Astrocyte (in vitro differentiated cells and primary cell): ENCODE data around the gene SNAI3. TPM values are rescaled to one million over a fixed set of nuclear protein-coding genes. Genes with fewer than 3 reads are reported as not detected.

Source experiments
- DNase-seq: peaks from one replicate; pipeline ENCODE4 v3.0.0-alpha.2; 2010; ENCODE audit warnings: low read depth
- FAIRE-seq: peaks from 2 replicates; lab custom pipeline; 2011; peaks lifted over from hg19 to GRCh38; lab: Jason Lieb, UNC
- H2AFZ ChIP-seq: 2 replicates; pipeline ENCODE4 v1.6.0; 2012; ENCODE audit warnings: low read depth, low read length, inconsistent platforms
- H3K27ac ChIP-seq: 2 replicates; pipeline ENCODE4 v1.5.1; 2011; ENCODE audit warnings: low read depth, low read length, inconsistent platforms
- H3K27me3 ChIP-seq: 2 replicates; pipeline ENCODE4 v1.6.0; 2011; ENCODE audit warnings: low read length, inconsistent platforms; ENCODE audit not compliant: insufficient read depth
- H3K36me3 ChIP-seq: 2 replicates; pipeline ENCODE4 v1.5.1; 2011; ENCODE audit warnings: low read length, inconsistent platforms; ENCODE audit not compliant: insufficient read depth
- H3K4me1 ChIP-seq: 2 replicates; pipeline ENCODE4 v1.5.1; 2011; ENCODE audit warnings: low read length, inconsistent platforms; ENCODE audit not compliant: insufficient read depth
- H3K4me2 ChIP-seq: 2 replicates; pipeline ENCODE4 v1.6.0; 2012; ENCODE audit warnings: low read length, inconsistent platforms
- H3K4me3 ChIP-seq: 2 replicates; pipeline ENCODE4 v1.5.1; 2011; ENCODE audit warnings: low read depth, mild to moderate bottlenecking, low read length, inconsistent platforms; ENCODE audit not compliant: insufficient read depth
- H3K79me2 ChIP-seq: 2 replicates; pipeline ENCODE4 v1.6.0; 2012; ENCODE audit warnings: mild to moderate bottlenecking, low read length, inconsistent platforms; ENCODE audit not compliant: insufficient read depth
- H3K9ac ChIP-seq: 2 replicates; pipeline ENCODE4 v1.6.0; 2012; ENCODE audit warnings: mild to moderate bottlenecking, low read length, inconsistent platforms
- H3K9me3 ChIP-seq: 2 replicates; pipeline ENCODE4 v1.5.1; 2012; ENCODE audit warnings: low read depth, mild to moderate bottlenecking, low read length, inconsistent platforms; ENCODE audit not compliant: insufficient read depth
- H4K20me1 ChIP-seq: 2 replicates; pipeline ENCODE4 v1.6.0; 2012; ENCODE audit warnings: low read length, inconsistent platforms; ENCODE audit not compliant: insufficient read depth
- H3K27ac Mint-ChIP-seq: one replicate; pipeline ENCODE4 v1.8.0; 2021; ENCODE audit warnings: mild to moderate bottlenecking, mixed read lengths; ENCODE audit not compliant: unreplicated experiment
- H3K27me3 Mint-ChIP-seq: one replicate; pipeline ENCODE4 v1.8.0; 2021; ENCODE audit warnings: low read depth, mixed read lengths; ENCODE audit not compliant: unreplicated experiment
- H3K36me3 Mint-ChIP-seq: one replicate; pipeline ENCODE4 v1.8.0; 2021; ENCODE audit warnings: low read depth, mixed read lengths; ENCODE audit not compliant: unreplicated experiment
- H3K4me1 Mint-ChIP-seq: one replicate; pipeline ENCODE4 v1.8.0; 2021; ENCODE audit warnings: low read depth, mixed read lengths; ENCODE audit not compliant: unreplicated experiment
- H3K4me3 Mint-ChIP-seq: one replicate; pipeline ENCODE4 v1.8.0; 2021; ENCODE audit warnings: mild to moderate bottlenecking, moderate library complexity, mixed read lengths; ENCODE audit not compliant: unreplicated experiment
- H3K9me3 Mint-ChIP-seq: one replicate; pipeline ENCODE4 v1.8.0; 2021; ENCODE audit warnings: mild to moderate bottlenecking, mixed read lengths; ENCODE audit not compliant: unreplicated experiment
- EZH2 ChIP-seq: IDR thresholded peaks from 2 replicates; pipeline ENCODE4 v1.6.1; 2012; ENCODE audit warnings: mild to moderate bottlenecking, low read length, inconsistent platforms; ENCODE audit not compliant: insufficient read depth
- total RNA-seq: library from RNA; stranded (reverse); gene quantifications from 2 replicates; pipeline ENCODE4 v1.2.1, GENCODE V29; 2021
- TF ChIP-seq, protein P1 (sequence below): IDR thresholded peaks from 2 replicates; pipeline ENCODE4 v1.5.1; 2011; ENCODE audit warnings: low read depth, mild to moderate bottlenecking, inconsistent platforms, low read length, moderate library complexity; ENCODE audit not compliant: insufficient read depth

SNAI3 gene
- total RNA-seq, 1 donor from 2014 or later, result 0.48 TPM

DNA sequence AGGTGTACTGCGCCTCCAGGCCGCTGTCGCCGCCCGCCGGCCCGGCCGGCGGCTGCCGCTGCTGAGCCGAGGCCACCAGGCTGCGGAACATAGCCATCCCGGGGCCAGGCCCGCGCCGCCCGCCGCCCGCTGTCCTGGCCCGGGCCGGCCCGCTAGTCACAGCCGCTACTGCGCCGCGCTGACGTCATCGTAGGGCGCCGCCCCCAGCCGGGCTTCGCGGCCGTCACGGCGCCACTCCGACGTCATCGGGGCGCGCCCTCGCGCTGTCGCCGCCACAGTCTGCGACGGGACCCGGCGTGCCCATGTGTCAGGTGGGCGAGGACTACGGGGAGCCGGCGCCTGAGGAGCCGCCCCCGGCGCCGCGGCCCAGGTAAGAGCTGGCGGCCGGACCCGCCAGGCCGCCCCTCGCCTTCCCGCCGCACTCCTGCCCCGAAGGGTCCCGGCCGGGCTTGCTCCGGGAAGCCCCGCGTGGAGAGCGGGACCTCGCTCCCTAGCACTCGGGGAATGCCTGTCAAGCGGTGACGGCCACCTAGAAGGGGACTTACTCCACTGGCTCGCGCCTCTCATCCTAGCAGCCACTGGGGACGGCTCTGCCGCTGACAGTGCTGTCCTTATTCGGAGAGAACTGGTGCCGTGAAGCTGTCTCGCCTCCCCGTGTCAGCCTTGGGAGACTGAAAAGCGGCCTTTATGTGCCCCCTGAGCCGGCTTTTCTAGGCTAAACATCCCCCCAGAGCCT lies 20.1 kb upstream of the SNAI3 start, which contains the start of the genes CTU2 and RNF166:
CTU2 (plus strand) TSS at position 275 of the 736 bp plus-strand sequence; CDS start at position 303, 28 bp downstream.
RNF166 (minus strand) TSS at position 180 of the 736 bp plus-strand sequence; CDS start at position 97, 83 bp downstream.
- Histone ChIP-seq H3K27me3 (no peaks in the 10 kb centered on the region), H3K4me2 (peak within 1 kb of the TSS; percentile 96), H3K4me1 (peaks cover 27% of the 10 kb centered on the region), H3K9ac (peak within 1 kb of the TSS; percentile 89), H4K20me1 (peaks cover 60% of the 10 kb centered on the region), H2AFZ (peak within 1 kb of the TSS; percentile 67), H3K27ac (peak within 1 kb of the TSS; percentile 50), H3K9me3 (no peaks in the 10 kb centered on the region), H3K79me2 (peaks cover 92% of the 10 kb centered on the region), H3K4me3 (peak within 1 kb of the TSS; percentile 88), H3K36me3 (peaks cover 3% of the 10 kb centered on the region)
- Mint-ChIP-seq H3K4me1 (peaks cover 12% of the 10 kb centered on the region), H3K27ac (peak within 1 kb of the TSS; percentile 84), H3K36me3 (no peaks in the 10 kb centered on the region), H3K9me3 (no peaks in the 10 kb centered on the region), H3K27me3 (no peaks in the 10 kb centered on the region), H3K4me3 (peak within 1 kb of the TSS; percentile 92)
- DNase-seq, result peak; percentile 75
- no peak for FAIRE-seq
- TF ChIP-seq, protein P1, sequence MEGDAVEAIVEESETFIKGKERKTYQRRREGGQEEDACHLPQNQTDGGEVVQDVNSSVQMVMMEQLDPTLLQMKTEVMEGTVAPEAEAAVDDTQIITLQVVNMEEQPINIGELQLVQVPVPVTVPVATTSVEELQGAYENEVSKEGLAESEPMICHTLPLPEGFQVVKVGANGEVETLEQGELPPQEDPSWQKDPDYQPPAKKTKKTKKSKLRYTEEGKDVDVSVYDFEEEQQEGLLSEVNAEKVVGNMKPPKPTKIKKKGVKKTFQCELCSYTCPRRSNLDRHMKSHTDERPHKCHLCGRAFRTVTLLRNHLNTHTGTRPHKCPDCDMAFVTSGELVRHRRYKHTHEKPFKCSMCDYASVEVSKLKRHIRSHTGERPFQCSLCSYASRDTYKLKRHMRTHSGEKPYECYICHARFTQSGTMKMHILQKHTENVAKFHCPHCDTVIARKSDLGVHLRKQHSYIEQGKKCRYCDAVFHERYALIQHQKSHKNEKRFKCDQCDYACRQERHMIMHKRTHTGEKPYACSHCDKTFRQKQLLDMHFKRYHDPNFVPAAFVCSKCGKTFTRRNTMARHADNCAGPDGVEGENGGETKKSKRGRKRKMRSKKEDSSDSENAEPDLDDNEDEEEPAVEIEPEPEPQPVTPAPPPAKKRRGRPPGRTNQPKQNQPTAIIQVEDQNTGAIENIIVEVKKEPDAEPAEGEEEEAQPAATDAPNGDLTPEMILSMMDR, result no peak
- no peak for TF ChIP-seq EZH2

GRCh38 chr16:88705801-88706228 lies 19.5 kb upstream of the SNAI3 start:
- FAIRE-seq, result no peak
- Mint-ChIP-seq H3K4me1 (peaks cover 12% of the 10 kb centered on the region), H3K27me3 (no peaks in the 10 kb centered on the region), H3K4me3 (peak overlapping the region; percentile 92), H3K9me3 (no peaks in the 10 kb centered on the region), H3K36me3 (no peaks in the 10 kb centered on the region), H3K27ac (peak overlapping the region; percentile 83)
- Histone ChIP-seq H3K4me3 (peak overlapping the region; percentile 88), H3K79me2 (peaks cover 89% of the 10 kb centered on the region), H4K20me1 (peaks cover 54% of the 10 kb centered on the region), H3K4me1 (peaks cover 32% of the 10 kb centered on the region), H3K36me3 (peaks cover 3% of the 10 kb centered on the region), H3K9ac (peak overlapping the region; percentile 89), H3K27me3 (no peaks in the 10 kb centered on the region), H3K9me3 (no peaks in the 10 kb centered on the region), H3K4me2 (peak overlapping the region; percentile 96), H3K27ac (peak overlapping the region; percentile 50), H2AFZ (peak overlapping the region; percentile 67)
- TF ChIP-seq, protein P1, result no peak
- no peak for TF ChIP-seq EZH2
- DNase-seq, result no peak
